CD14-positive monocyte (primary cell): ENCODE results near the gene PRICKLE4. TPM values are rescaled to one million over a fixed set of nuclear protein-coding genes. Genes with fewer than 3 reads are reported as not detected.

ENCODE experiments used
- DNase-seq, 3 donors: peaks; one replicate each; pipeline ENCODE4 v3.0.0-alpha.2; 2011 to 2022
- H2AFZ ChIP-seq: 2 replicates; pipeline ENCODE4 v1.6.0; 2012; ENCODE audit warnings: mild to moderate bottlenecking, low read depth, low read length, inconsistent platforms; ENCODE audit not compliant: insufficient read depth, poor library complexity, severe bottlenecking
- H3K27ac ChIP-seq, 2 donors: 1 replicate in 1 of 2; 2 replicates in 1 of 2; pipeline ENCODE4 v1.5.1; 2012 to 2013; ENCODE audit warnings: low read length in 2 of 2, control low read depth in 1 of 2, inconsistent platforms in 1 of 2, low read depth in 1 of 2, mild to moderate bottlenecking in 1 of 2
- H3K27me3 ChIP-seq, 2 donors: one replicate each; pipeline versions ENCODE4 v1.6.0 to v1.6.1; 2011 to 2013; ENCODE audit warnings: low read length in 2 of 2; ENCODE audit not compliant: control insufficient read depth in 2 of 2, insufficient read depth in 2 of 2
- H3K36me3 ChIP-seq, 2 donors: replicated peaks in 1 of 2; 1 replicate in 1 of 2; 2 replicates in 1 of 2; pipeline versions ENCODE4 v1.5.1 to v1.6.1; 2012 to 2013; ENCODE audit warnings: low read length in 2 of 2, control low read depth in 1 of 2, inconsistent platforms in 1 of 2, mild to moderate bottlenecking in 1 of 2; ENCODE audit not compliant: insufficient read depth in 2 of 2, control insufficient read depth in 1 of 2
- H3K4me1 ChIP-seq, 2 donors: 1 replicate in 1 of 2; 2 replicates in 1 of 2; pipeline versions ENCODE4 v1.5.1 to v1.6.1; 2012 to 2013; ENCODE audit warnings: low read length in 2 of 2, control low read depth in 1 of 2, inconsistent platforms in 1 of 2, mild to moderate bottlenecking in 1 of 2, moderate library complexity in 1 of 2; ENCODE audit not compliant: insufficient read depth in 2 of 2, control insufficient read depth in 1 of 2
- H3K4me2 ChIP-seq: replicated peaks from 2 replicates; pipeline ENCODE3; 2012; ENCODE audit warnings: low read length, moderate library complexity, mild to moderate bottlenecking; ENCODE audit not compliant: poor library complexity, severe bottlenecking; ENCODE audit errors: extremely low read depth
- H3K4me3 ChIP-seq, 3 experiments: fragments of 200-600 bp in 1 of 3; sonication (generic) in 1 of 3; replicated peaks in 1 of 3; 1 replicate in 2 of 3; 2 replicates in 1 of 3; pipeline ENCODE4 v1.5.1; 2011 to 2013; ENCODE audit warnings: low read length in 3 of 3, mild to moderate bottlenecking in 3 of 3, control low read depth in 2 of 3, low read depth in 2 of 3, inconsistent platforms in 1 of 3, moderate library complexity in 1 of 3
- H3K79me2 ChIP-seq: 2 replicates; pipeline ENCODE4 v1.6.0; 2012; ENCODE audit warnings: mild to moderate bottlenecking, control low read depth, inconsistent platforms, low read length, moderate library complexity; ENCODE audit not compliant: insufficient read depth
- H3K9ac ChIP-seq: 2 replicates; pipeline ENCODE4 v1.6.0; 2017; ENCODE audit warnings: low read length, mild to moderate bottlenecking; ENCODE audit not compliant: insufficient read depth, poor library complexity, severe bottlenecking
- H3K9me3 ChIP-seq, 2 donors: replicated peaks in 1 of 2; 1 replicate in 1 of 2; 2 replicates in 1 of 2; pipeline versions ENCODE4 v1.5.1 to v1.6.1; 2012 to 2013; ENCODE audit warnings: low read length in 2 of 2, control low read depth in 1 of 2; ENCODE audit not compliant: control insufficient read depth in 1 of 2, insufficient read depth in 1 of 2
- H4K20me1 ChIP-seq: 2 replicates; pipeline ENCODE4 v1.6.0; 2012; ENCODE audit warnings: mild to moderate bottlenecking, low read length, control low read depth, moderate library complexity; ENCODE audit not compliant: insufficient read depth
- H3K27ac Mint-ChIP-seq, 7 donors: one replicate each; pipeline ENCODE4 v1.8.0; 2020; ENCODE audit warnings: mild to moderate bottlenecking in 7 of 7, mixed read lengths in 7 of 7, moderate library complexity in 6 of 7, inconsistent platforms in 2 of 7
- H3K27me3 Mint-ChIP-seq, 3 donors: one replicate each; pipeline ENCODE4 v1.8.0; 2021 to 2022; ENCODE audit warnings: low read depth in 3 of 3, mild to moderate bottlenecking in 3 of 3, mixed read lengths in 3 of 3, moderate library complexity in 3 of 3, inconsistent platforms in 1 of 3
- H3K36me3 Mint-ChIP-seq, 2 donors: one replicate each; pipeline ENCODE4 v1.8.0; 2020; ENCODE audit warnings: mixed read lengths in 2 of 2, inconsistent platforms in 1 of 2, mild to moderate bottlenecking in 1 of 2
- H3K4me1 Mint-ChIP-seq: one replicate; pipeline ENCODE4 v1.8.0; 2020; ENCODE audit warnings: mild to moderate bottlenecking, mixed read lengths
- H3K4me3 Mint-ChIP-seq, 2 donors: one replicate each; pipeline ENCODE4 v1.8.0; 2020; ENCODE audit warnings: mild to moderate bottlenecking in 2 of 2, mixed read lengths in 2 of 2, moderate library complexity in 1 of 2
- H3K9me3 Mint-ChIP-seq, 7 donors: one replicate each; pipeline ENCODE4 v1.8.0; 2020 to 2022; ENCODE audit warnings: mixed read lengths in 7 of 7, mild to moderate bottlenecking in 6 of 7, moderate library complexity in 6 of 7, inconsistent platforms in 2 of 7
- WGBS: methylation state at CpG from one replicate; pipeline ENCODE4 v1.1.5; 2013; ENCODE audit warnings: missing lambda C conversion rate; ENCODE audit not compliant: insufficient coverage; 5-methylcytosine and 5-hydroxymethylcytosine counted together
- intact Hi-C, 2 donors: fragments of 100-400 bp; cut with micrococcal nuclease; formaldehyde crosslinking; loops; one replicate each; pipeline versions ENCODE4 v1.15.0 to v1.15.1; 2023
- polyA plus RNA-seq, 3 donors: library from polyadenylated mRNA; depleted of rRNA in 1 of 3; unstranded in 2 of 3; stranded (reverse) in 1 of 3; fragments of 300-500 nt in 2 of 3; fragments of >200 nt in 1 of 3; fragmentation: Illumina TruSeq in 2 of 3; gene quantifications; 1 replicate in 2 of 3; 2 replicates in 1 of 3; pipeline ENCODE4 v1.2.3, GENCODE V29; 2012 to 2021
- TF ChIP-seq, protein P1 (sequence below): fragments of 200-600 bp; IDR thresholded peaks from one replicate; pipeline ENCODE4 v1.8.0; 2022; ENCODE audit warnings: antibody characterized with exemption, mild to moderate bottlenecking

PRICKLE4 gene
- polyA plus RNA-seq, 3 donors = 0.88 TPM; not detected in 2

DNA sequence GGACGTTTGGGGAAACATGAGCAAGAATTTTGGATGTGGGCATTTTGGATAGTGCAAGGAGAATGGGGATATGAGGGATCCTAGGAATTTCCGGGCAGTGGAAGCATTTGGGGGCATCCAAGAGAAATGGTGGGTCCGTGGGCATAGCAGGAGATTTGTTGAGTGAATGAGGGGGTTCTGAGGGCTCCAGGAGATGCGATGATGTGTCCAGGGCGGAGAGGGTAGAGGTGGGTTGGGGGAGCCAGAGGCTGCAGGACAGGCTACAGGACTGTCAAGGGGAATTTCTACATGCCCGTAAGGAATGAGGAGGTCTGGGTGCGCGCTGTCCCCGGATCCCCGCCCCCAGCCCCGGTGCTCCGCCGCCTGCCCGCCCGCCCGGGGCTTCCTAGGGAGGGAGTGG, 1.2 kb upstream of the PRICKLE4 start:
- Histone ChIP-seq H3K9me3 (no peaks in the 10 kb centered on the region), H3K4me3 (peak overlapping the region; percentile 23 to 84 (median 52)), H3K4me1 (peaks cover 50 to 68% of the 10 kb centered on the region in 2 donors), H3K27ac (peak overlapping the region in 1 of 2 donors; percentile 57), H3K9ac (peak overlapping the region; percentile 46), H3K4me2 (peak overlapping the region; percentile 93), H2AFZ (peak overlapping the region; percentile 56), H3K36me3 (peaks cover 10 to 14% of the 10 kb centered on the region in 2 donors), H3K79me2 (peaks cover 7% of the 10 kb centered on the region), H4K20me1 (no peaks in the 10 kb centered on the region), H3K27me3 (peaks cover 0 to 3% of the 10 kb centered on the region in 2 donors)
- no peak for DNase-seq
- 4% methylated on average over 16 of the region's 16 CpGs for WGBS
- no peaks in the 10 kb centered on the region for H3K9me3 Mint-ChIP-seq
- peaks cover 16 to 23% of the 10 kb centered on the region in 2 donors for H3K36me3 Mint-ChIP-seq
- H3K4me3 Mint-ChIP-seq = peak overlapping the region; percentile 84 to 92
- H3K27me3 Mint-ChIP-seq = peaks cover 3 to 13% (median 6%) of the 10 kb centered on the region in 3 donors
- TF ChIP-seq, protein P1, sequence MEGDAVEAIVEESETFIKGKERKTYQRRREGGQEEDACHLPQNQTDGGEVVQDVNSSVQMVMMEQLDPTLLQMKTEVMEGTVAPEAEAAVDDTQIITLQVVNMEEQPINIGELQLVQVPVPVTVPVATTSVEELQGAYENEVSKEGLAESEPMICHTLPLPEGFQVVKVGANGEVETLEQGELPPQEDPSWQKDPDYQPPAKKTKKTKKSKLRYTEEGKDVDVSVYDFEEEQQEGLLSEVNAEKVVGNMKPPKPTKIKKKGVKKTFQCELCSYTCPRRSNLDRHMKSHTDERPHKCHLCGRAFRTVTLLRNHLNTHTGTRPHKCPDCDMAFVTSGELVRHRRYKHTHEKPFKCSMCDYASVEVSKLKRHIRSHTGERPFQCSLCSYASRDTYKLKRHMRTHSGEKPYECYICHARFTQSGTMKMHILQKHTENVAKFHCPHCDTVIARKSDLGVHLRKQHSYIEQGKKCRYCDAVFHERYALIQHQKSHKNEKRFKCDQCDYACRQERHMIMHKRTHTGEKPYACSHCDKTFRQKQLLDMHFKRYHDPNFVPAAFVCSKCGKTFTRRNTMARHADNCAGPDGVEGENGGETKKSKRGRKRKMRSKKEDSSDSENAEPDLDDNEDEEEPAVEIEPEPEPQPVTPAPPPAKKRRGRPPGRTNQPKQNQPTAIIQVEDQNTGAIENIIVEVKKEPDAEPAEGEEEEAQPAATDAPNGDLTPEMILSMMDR = no peak
- H3K27ac Mint-ChIP-seq = peak overlapping the region in 6 of 7 donors; percentile 51 to 91 (median 83)
- H3K4me1 Mint-ChIP-seq = peaks cover 53% of the 10 kb centered on the region
- intact Hi-C loops = loop anchor here (5.0 to 10.0 kb wide), 3 partner anchors 72 to 175 kb away; no protein-coding TSS in a partner anchor

DNA sequence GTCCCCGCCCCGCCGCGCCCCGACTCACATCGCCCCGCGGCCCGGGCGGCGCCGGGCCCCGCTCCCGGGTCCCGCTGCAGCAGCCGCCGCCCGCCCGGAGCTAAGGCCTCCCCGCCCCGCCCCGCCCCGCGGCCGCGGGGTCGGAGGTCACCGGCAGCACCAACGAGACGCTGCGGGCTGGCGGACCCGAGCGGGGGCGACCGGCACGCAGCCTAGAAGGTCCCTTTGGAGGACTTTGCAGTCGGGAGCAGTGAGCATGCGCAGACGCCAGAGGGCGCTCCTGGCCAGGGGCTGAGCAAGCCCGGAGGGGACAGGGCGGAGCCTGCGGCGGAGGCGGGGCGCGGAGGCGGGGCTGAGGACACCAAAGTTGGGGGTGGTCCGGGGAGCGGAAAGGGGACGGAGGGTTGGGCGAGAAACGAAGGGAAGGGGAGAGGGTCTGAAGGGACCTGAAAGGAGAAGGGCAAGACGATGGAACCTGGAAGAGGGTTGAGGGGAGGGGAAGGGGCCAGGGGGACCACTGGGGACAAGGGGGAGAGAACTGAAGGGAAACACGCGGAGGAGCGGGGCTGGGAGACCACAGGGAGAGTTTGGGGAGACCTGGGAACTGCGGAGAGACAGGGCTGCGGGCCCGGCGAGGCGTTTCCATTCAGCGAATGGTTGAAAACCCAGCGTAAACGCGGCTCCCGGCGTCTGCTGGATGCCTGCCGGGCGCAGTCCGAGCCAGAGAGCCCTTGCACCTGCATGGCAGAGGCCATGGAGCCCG, 613 bp upstream of the PRICKLE4 start, which contains the start of gene FRS3:
Gene FRS3 (minus strand): TSS at position 113 of the 763 bp plus-strand sequence. CDS start 2,913 bp downstream, outside the sequence.
- WGBS = under 1% methylated on average over 71 of the region's 73 CpGs
- Histone ChIP-seq H3K9ac (peak within 1 kb of the TSS; percentile 46), H3K36me3 (peaks cover 4 to 8% of the 10 kb centered on the region in 2 donors), H3K27ac (peak within 1 kb of the TSS in 1 of 2 donors; percentile 57), H4K20me1 (no peaks in the 10 kb centered on the region), H2AFZ (peak within 1 kb of the TSS; percentile 94), H3K79me2 (peaks cover 7% of the 10 kb centered on the region), H3K4me3 (peak within 1 kb of the TSS; percentile 61 to 84 (median 80)), H3K4me1 (peaks cover 56 to 74% of the 10 kb centered on the region in 2 donors), H3K9me3 (no peaks in the 10 kb centered on the region), H3K4me2 (peak within 1 kb of the TSS; percentile 93), H3K27me3 (peaks cover 0 to 3% of the 10 kb centered on the region in 2 donors)
- Mint-ChIP-seq H3K27ac (peak within 1 kb of the TSS in 6 of 7 donors; percentile 56 to 91 (median 83)), H3K4me3 (peak within 1 kb of the TSS; percentile 89 to 92), H3K9me3 (no peaks in the 10 kb centered on the region), H3K36me3 (peaks cover 10 to 16% of the 10 kb centered on the region in 2 donors), H3K4me1 (peaks cover 59% of the 10 kb centered on the region), H3K27me3 (peaks cover 3 to 13% (median 6%) of the 10 kb centered on the region in 3 donors)
- TF ChIP-seq, protein P1 = peak; percentile 78
- intact Hi-C loops = loop anchor here (5.0 to 10.0 kb wide), 7 partner anchors 43 to 435 kb away; partner anchors contain the start of genes MRPS10 (in 1 of the 2), TFEB (in 1 of the 2) and USP49 (in 1 of the 2)
- DNase-seq = peak; percentile 94 to 96 (median 95)
